Measurements from ENCODE around the gene GRM8.

The GRM8 gene

DNA sequence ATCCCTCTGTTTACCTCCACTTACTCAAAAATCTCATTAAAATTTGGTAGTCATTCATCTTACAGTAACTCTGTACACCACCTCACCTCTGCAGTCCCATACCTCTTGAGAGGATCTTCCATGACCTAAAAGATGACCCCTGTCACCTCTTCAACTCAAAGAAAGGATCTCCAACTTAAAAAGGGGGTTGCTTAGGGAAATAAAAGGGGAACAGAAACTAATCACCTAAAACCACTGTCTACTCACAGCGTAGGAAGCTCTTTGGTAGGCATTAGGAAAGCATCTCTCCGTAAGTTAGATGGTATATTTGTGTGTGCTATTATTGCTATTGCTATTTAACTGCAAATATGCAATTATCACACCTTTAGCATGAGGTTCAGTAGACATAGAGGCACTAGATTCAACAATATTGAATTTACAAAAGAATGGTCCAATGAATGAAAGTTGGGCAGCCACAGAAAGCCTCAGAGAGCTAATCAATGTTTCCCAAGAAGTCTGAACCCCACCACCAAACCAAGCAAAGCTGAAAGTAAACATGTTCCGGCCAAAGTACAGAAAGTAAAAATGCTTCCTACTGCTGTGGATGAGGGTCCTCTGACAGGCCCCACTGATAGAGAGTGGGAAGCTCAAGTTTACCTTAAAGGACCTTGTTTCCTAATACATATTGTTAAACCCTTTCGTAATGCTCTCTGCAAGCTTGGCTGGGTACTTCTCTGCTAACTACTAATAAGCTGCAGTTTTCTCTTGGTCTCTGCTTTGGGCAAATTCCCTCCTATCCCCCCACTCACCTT, 105.8 kb downstream of the GRM8 start:
- no peak for DNase-seq

DNA sequence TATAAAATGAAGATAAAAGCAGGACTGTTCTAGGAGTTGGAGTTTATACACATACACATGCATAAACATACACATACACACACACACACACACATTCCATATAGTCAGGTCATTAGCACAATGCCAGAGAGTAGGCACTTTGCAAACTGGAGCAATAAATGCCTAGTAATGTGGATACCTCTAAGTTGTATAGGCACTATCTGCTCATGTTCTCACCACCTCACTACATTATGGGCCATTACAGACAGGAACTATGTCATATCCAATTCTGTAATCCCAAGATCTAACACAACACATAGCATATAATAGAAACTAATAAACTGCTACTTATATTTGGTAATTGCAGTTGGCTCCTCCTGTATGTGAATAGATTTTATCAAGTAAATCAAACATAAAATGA, 115.6 kb downstream of the GRM8 start:
- DNase-seq = no peak

GRCh38 chr7:127135871-127136485, 116.8 kb downstream of the GRM8 start:
- no peak for DNase-seq

GRCh38 chr7:127123220-127123619, 129.5 kb downstream of the GRM8 start:
- no peak for DNase-seq

GRCh38 chr7:127119517-127119916, 133.2 kb downstream of the GRM8 start:
- peak; percentile 72 for DNase-seq

GRCh38 chr7:127114742-127115265, 137.9 kb downstream of the GRM8 start:
- no peak for DNase-seq

GRCh38 chr7:127107601-127108007, 145.1 kb downstream of the GRM8 start:
- peak; percentile 21 for DNase-seq

GRCh38 chr7:127093340-127093739, 159.4 kb downstream of the GRM8 start:
- DNase-seq = no peak

DNA sequence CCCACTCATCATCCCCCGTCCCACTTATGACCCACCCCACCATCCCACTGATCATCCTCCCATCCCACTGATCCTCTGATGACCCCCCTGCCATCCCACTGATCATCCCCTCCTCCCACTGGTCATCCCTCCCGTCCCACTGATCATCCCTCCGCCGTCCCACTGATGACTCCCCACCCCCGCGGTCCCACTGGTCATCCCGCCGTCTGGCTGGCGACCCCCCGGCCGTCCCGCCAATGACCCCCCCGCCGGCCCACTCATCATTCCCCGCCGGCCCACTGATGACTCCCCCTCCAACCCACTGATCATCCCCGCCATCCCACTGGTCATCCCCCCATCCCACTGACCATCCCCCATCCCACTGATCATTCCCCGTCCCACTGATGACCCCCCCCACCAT, 161.1 kb downstream of the GRM8 start:
- no peak for DNase-seq

DNA sequence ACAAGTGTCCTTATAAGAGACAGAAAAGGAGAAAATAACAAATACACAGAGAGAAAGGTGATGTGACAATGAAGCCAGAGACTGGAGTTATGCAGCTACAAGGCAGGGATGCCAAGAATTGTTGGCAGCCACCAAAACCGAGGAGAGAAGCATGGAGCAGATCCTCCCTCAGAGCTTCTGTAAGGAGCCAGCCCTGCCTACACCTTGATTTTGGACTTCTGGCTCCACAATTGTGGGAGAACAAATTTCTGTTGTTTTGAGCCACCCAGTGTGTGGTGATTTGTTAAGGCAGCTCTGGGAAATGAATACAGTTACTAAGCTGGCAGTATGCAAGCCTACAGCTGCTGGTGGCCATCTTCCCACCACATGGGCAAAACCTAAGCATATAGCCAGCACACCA, 163.6 kb downstream of the GRM8 start:
- no peak for DNase-seq

GRCh38 chr7:127081539-127081938, 171.2 kb downstream of the GRM8 start:
- DNase-seq = no peak

DNA sequence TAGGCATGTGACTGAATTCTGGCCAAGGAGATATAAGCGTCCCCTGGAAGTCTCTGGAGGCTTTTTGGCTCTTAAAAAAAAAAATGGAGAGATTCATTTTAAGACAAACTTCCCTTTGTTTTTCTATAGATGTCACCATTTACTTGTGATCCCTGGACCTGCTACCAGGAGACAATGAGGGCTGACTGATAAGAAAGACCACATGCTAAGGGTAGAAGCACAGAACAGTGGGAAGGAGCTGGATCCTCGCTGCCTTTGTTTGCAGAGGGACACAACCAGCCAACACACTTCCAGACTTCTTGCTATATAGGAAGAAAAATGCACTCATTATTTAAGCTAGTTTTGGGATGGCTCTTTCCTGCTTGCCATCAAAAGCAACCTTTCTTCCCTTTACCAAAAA, 172.2 kb downstream of the GRM8 start:
- no peak for DNase-seq

GRCh38 chr7:127066974-127067373, 185.8 kb downstream of the GRM8 start:
- DNase-seq = peak; percentile 3

DNA sequence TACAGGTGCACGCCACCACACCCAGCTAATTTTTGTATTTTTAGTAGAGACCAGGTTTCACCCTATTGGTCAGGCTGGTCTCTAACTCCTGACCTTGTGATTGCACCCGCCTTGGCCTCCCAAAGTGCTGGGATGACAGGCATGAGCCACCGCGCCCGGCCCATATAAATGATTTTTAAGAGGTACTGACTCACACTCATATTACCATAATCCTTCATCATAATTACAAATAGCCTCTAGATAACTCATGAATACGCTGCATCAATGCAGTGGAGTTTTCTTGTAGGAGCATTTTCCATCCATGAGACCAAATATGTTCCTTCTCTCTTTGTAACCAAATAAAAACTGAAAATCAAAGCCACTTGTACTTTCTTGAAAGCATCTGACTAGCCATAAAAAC, 193.3 kb downstream of the GRM8 start:
- no peak for DNase-seq

DNA sequence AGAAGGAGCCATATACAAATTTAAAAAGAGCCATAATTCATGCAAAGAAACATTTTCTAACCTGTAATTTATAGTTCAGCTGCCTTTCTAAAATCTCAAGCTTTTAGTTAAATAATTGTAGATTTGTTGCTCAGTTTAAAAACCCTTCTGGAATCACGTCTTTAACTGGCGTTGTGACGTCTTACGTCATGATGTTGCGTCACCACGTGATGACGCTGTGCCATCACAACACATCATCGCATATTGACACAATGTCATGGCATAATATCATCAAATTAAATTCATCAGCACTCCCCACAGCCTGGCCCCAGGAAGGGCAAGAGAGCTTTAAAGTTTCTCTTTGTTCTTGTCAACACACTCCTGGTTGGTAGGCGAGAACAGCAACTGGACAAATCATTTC, 194.8 kb downstream of the GRM8 start:
- no peak for DNase-seq

DNA sequence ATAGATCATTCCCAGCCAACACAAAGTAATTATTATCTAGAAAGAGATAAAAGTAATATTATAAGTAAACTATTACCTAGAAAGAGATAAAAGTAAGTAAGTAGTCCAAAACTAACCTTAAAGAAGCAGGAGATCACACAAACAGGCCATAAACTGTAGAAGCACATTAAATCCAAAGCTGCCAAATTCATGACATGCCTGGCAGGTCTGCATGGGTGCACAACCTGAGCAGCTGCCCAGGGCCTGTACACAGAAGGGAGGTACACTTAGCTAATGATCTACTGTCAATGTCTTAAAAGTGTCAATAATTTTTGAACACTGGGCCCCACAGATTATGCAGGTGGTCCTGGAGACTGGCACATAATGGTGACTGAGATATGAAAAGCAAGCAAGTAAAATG, 196.5 kb downstream of the GRM8 start:
- DNase-seq = no peak

GRCh38 chr7:127047521-127047920, 205.2 kb downstream of the GRM8 start:
- DNase-seq = no peak

GRCh38 chr7:127041689-127042452, 210.9 kb downstream of the GRM8 start:
- no peak for DNase-seq

- no peak for DNase-seq
Observed at GRCh38 chr7:127040042-127040441, 212.7 kb downstream of the GRM8 start.

DNA sequence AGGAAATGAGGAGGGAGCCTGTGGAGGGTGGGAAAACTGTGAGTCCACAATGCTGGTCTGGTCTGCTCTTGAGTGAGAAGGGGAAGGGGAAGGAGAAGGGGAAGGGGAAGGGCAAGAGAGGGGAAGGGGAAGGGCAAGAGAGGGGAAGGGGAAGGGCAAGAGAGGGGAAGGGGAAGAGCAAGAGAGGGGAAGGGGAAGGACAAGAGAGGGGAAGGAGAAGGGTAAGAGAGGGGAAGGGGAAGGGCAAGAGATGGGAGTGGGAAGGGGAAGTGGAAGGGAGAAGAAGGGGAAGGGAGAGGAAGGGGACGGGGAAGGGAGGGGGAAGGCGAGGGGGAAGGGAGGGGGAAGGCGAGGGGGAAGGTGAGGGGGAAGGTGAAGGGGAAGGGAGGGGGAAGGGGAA, 213.2 kb downstream of the GRM8 start:
- no peak for DNase-seq

GRCh38 chr7:127035203-127035849, 217.4 kb downstream of the GRM8 start:
- no peak for DNase-seq

GRCh38 chr7:127034186-127034806, 218.4 kb downstream of the GRM8 start:
- DNase-seq = peak; percentile 6

- no peak for DNase-seq
Observed at GRCh38 chr7:127029823-127030222, 222.9 kb downstream of the GRM8 start.

Data from NCI-H345 (cell line).